Measurements from ENCODE around the gene FSTL3.
"Not testable (repeated sequence)": the region's sequence is repeated elsewhere in the genome, so short reads cannot be mapped to it uniquely, and the experiment has no call there.

The FSTL3 gene

GRCh38 chr19:711254-711653 is 35.1 kb downstream of the FSTL3 start:
- DNase-seq = no peak

- DNase-seq = no peak
Observed at GRCh38 chr19:715347-715746, 39.2 kb downstream of the FSTL3 start.

- DNase-seq = no peak
Observed at GRCh38 chr19:718251-718951, 42.2 kb downstream of the FSTL3 start.

- no peak for DNase-seq
Observed at GRCh38 chr19:718991-719512, 42.9 kb downstream of the FSTL3 start.

GRCh38 chr19:719636-720344 is 43.6 kb downstream of the FSTL3 start:
- DNase-seq = no peak

- DNase-seq = no peak
Observed at GRCh38 chr19:720345-721160, 44.4 kb downstream of the FSTL3 start.

- DNase-seq = no peak
Observed at GRCh38 chr19:722553-723101, 46.4 kb downstream of the FSTL3 start.

- DNase-seq = no peak
Observed at GRCh38 chr19:723247-723646, 47.1 kb downstream of the FSTL3 start.

GRCh38 chr19:723714-724113 is 47.5 kb downstream of the FSTL3 start:
- no peak for DNase-seq

GRCh38 chr19:725461-726089 is 49.4 kb downstream of the FSTL3 start:
- DNase-seq = no peak

- DNase-seq = no peak
Observed at GRCh38 chr19:726993-727956, 51.1 kb downstream of the FSTL3 start.

GRCh38 chr19:728011-728410 is 51.8 kb downstream of the FSTL3 start:
- no peak for DNase-seq

- DNase-seq = not testable (repeated sequence)
Observed at GRCh38 chr19:729564-729963, 53.4 kb downstream of the FSTL3 start.

- DNase-seq = no peak
Observed at GRCh38 chr19:729965-730668, 53.9 kb downstream of the FSTL3 start.

GRCh38 chr19:731000-731399 is 54.8 kb downstream of the FSTL3 start:
- no peak for DNase-seq

- DNase-seq = no peak
Observed at GRCh38 chr19:732148-733069, 56.2 kb downstream of the FSTL3 start.
